ENCODE data around the gene FBN1.

DNA sequence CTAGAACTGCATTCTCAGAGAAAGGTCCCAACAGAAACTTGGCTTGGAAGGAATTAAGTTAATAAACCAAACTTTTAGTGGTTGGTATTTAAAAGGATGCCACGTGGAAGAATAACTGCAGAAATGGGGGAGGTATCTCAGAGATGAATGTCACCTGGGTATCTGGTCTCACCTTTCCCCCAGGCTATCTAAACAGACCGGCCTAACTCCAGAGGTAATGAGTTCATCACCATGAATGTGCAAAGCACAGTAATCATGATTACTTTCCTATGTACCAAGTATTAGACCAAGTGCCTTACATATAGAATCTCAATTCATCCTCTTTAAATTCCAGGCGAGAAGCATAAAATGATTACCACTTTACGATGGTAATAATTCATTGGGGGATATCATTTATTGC is 80.8 kb downstream of the FBN1 start:
- no peak for TF ChIP-seq TCF12 (IDR thresholded peaks at IDR 0.05; ENCODE audit: low read depth)
- TF ChIP-seq RAD21 (IDR thresholded peaks at IDR 0.05; ENCODE audit: low read depth), result no peak
- TF ChIP-seq NFIC (IDR thresholded peaks at IDR 0.05), result no peak
- no peak for TF ChIP-seq EP300 (IDR thresholded peaks at IDR 0.05; ENCODE audit: borderline replicate concordance)
- no peak for TF ChIP-seq EGR1 (IDR thresholded peaks at IDR 0.05)
- TF ChIP-seq YY1 (IDR thresholded peaks at IDR 0.05; ENCODE audit: low read depth), result no peak
- TF ChIP-seq, protein P1, sequence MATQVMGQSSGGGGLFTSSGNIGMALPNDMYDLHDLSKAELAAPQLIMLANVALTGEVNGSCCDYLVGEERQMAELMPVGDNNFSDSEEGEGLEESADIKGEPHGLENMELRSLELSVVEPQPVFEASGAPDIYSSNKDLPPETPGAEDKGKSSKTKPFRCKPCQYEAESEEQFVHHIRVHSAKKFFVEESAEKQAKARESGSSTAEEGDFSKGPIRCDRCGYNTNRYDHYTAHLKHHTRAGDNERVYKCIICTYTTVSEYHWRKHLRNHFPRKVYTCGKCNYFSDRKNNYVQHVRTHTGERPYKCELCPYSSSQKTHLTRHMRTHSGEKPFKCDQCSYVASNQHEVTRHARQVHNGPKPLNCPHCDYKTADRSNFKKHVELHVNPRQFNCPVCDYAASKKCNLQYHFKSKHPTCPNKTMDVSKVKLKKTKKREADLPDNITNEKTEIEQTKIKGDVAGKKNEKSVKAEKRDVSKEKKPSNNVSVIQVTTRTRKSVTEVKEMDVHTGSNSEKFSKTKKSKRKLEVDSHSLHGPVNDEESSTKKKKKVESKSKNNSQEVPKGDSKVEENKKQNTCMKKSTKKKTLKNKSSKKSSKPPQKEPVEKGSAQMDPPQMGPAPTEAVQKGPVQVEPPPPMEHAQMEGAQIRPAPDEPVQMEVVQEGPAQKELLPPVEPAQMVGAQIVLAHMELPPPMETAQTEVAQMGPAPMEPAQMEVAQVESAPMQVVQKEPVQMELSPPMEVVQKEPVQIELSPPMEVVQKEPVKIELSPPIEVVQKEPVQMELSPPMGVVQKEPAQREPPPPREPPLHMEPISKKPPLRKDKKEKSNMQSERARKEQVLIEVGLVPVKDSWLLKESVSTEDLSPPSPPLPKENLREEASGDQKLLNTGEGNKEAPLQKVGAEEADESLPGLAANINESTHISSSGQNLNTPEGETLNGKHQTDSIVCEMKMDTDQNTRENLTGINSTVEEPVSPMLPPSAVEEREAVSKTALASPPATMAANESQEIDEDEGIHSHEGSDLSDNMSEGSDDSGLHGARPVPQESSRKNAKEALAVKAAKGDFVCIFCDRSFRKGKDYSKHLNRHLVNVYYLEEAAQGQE (IDR thresholded peaks at IDR 0.05; ENCODE audit: low read depth), result no peak
- TF ChIP-seq CEBPB (IDR thresholded peaks at IDR 0.05), result no peak
- TF ChIP-seq, protein P2, sequence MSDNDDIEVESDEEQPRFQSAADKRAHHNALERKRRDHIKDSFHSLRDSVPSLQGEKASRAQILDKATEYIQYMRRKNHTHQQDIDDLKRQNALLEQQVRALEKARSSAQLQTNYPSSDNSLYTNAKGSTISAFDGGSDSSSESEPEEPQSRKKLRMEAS (IDR thresholded peaks at IDR 0.05), result no peak
